ENCODE results near the gene TPRX1. TPM values are rescaled to one million over a fixed set of nuclear protein-coding genes. Genes with fewer than 3 reads are reported as not detected.
"Not testable (repeated sequence)": the region's sequence is repeated elsewhere in the genome, so short reads cannot be mapped to it uniquely, and the experiment has no call there.

TPRX1 gene
- total RNA-seq, 1 experiment from 2014 or later: not detected

- no peak for DNase-seq (ENCODE audit: low read depth)
Observed at GRCh38 chr19:47767349-47767748, 37.0 kb downstream of the TPRX1 start.

- DNase-seq (ENCODE audit: low read depth): peak; percentile 25
Observed at GRCh38 chr19:47766670-47767069, 37.7 kb downstream of the TPRX1 start.

GRCh38 chr19:47766359-47766620 is 38.1 kb downstream of the TPRX1 start:
- no peak for DNase-seq (ENCODE audit: low read depth)

- peak; percentile 50 for DNase-seq (ENCODE audit: low read depth)
Observed at GRCh38 chr19:47765523-47766358, 38.6 kb downstream of the TPRX1 start.

- DNase-seq (ENCODE audit: low read depth): not testable (repeated sequence)
Observed at GRCh38 chr19:47764705-47765104, 39.6 kb downstream of the TPRX1 start.

- no peak for DNase-seq (ENCODE audit: low read depth)
Observed at GRCh38 chr19:47762615-47763308, 41.6 kb downstream of the TPRX1 start.

GRCh38 chr19:47762151-47762550 is 42.2 kb downstream of the TPRX1 start:
- no peak for DNase-seq (ENCODE audit: low read depth)

- DNase-seq (ENCODE audit: low read depth): no peak
Observed at GRCh38 chr19:47761566-47761965, 42.8 kb downstream of the TPRX1 start.

GRCh38 chr19:47760632-47760999 is 43.7 kb downstream of the TPRX1 start:
- no peak for DNase-seq (ENCODE audit: low read depth)

GRCh38 chr19:47758443-47758804 is 45.9 kb downstream of the TPRX1 start:
- no peak for DNase-seq (ENCODE audit: low read depth)

GRCh38 chr19:47757617-47758442 is 46.5 kb downstream of the TPRX1 start:
- no peak for DNase-seq (ENCODE audit: low read depth)

- no peak for DNase-seq (ENCODE audit: low read depth)
Observed at GRCh38 chr19:47756953-47757608, 47.3 kb downstream of the TPRX1 start.

- DNase-seq (ENCODE audit: low read depth): no peak
Observed at GRCh38 chr19:47756627-47756929, 47.8 kb downstream of the TPRX1 start.

GRCh38 chr19:47755762-47756626 is 48.4 kb downstream of the TPRX1 start:
- DNase-seq (ENCODE audit: low read depth): no peak

GRCh38 chr19:47755065-47755761 is 49.1 kb downstream of the TPRX1 start:
- no peak for DNase-seq (ENCODE audit: low read depth)

- DNase-seq (ENCODE audit: low read depth): no peak
Observed at GRCh38 chr19:47754206-47755064, 49.9 kb downstream of the TPRX1 start.

GRCh38 chr19:47752440-47753211 is 51.7 kb downstream of the TPRX1 start:
- DNase-seq (ENCODE audit: low read depth): no peak
